ENCODE data around the gene LMO3. TPM values are rescaled to one million over a fixed set of nuclear protein-coding genes. Genes with fewer than 3 reads are reported as not detected.
A peak's percentile ranks its signal among the peaks of the same experiment; 100 is the strongest.

The LMO3 gene
- total RNA-seq, 1 experiment from 2014 or later: 36.2 TPM

DNA sequence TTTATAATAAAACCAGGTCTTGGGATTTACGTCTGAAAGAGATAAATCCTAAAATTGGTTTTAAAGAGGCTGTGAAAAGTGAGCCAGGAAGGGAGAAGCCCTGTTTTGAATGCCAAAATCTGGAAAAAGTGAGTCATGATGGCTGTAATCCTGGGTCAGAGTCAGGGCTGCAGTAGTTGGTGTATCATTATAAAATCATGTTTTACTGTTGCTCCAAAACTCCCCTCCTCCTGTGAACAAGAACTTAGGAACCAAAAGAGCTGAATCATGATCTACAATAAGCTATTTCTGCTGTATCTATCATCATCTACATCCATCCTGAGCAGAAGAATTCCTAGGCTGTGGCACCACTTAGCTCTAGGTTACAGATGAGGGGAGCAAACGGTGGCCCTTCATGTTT lies 79.3 kb downstream of the LMO3 start:
- H3K4me3 ChIP-seq (ENCODE audit: low read depth, low read length, poor library complexity, severe bottlenecking): no peak overlapping the region
- DNase-seq (ENCODE audit: low spot score): peak; percentile 37
- H3K36me3 ChIP-seq (ENCODE audit: insufficient read depth, low read length, poor library complexity, severe bottlenecking): no peaks in the 10 kb centered on the region
- POLR2A ChIA-PET (ENCODE audit: low non-redundant PET): no interaction called here
- no peaks in the 10 kb centered on the region for H3K9me3 ChIP-seq (ENCODE audit: low read depth, low read length, poor library complexity, severe bottlenecking)
- no peaks in the 10 kb centered on the region for H3K27me3 ChIP-seq (replicated peaks; ENCODE audit: insufficient read depth, low read depth, low read length, poor library complexity)
- TF ChIP-seq, protein P1, sequence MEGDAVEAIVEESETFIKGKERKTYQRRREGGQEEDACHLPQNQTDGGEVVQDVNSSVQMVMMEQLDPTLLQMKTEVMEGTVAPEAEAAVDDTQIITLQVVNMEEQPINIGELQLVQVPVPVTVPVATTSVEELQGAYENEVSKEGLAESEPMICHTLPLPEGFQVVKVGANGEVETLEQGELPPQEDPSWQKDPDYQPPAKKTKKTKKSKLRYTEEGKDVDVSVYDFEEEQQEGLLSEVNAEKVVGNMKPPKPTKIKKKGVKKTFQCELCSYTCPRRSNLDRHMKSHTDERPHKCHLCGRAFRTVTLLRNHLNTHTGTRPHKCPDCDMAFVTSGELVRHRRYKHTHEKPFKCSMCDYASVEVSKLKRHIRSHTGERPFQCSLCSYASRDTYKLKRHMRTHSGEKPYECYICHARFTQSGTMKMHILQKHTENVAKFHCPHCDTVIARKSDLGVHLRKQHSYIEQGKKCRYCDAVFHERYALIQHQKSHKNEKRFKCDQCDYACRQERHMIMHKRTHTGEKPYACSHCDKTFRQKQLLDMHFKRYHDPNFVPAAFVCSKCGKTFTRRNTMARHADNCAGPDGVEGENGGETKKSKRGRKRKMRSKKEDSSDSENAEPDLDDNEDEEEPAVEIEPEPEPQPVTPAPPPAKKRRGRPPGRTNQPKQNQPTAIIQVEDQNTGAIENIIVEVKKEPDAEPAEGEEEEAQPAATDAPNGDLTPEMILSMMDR (conservative IDR thresholded peaks at IDR 0.05; ENCODE audit: low read depth, low read length): no peak
- TF ChIP-seq EZH2 (IDR thresholded peaks at IDR 0.05; ENCODE audit: borderline replicate concordance, low read depth, low read length, poor library complexity, severe bottlenecking): no peak
- H3K4me1 ChIP-seq (ENCODE audit: insufficient read depth, low read length, poor library complexity, severe bottlenecking): peaks cover 7% of the 10 kb centered on the region
- CTCF ChIA-PET: no interaction called here
- no peak overlapping the region for H3K27ac ChIP-seq (ENCODE audit: low read depth, low read length, poor library complexity, severe bottlenecking)
- intact Hi-C loops (cut with micrococcal nuclease; ENCODE audit: unreplicated experiment): no loop called here
- no TSS peak for BruUV-seq (replicated peaks)

DNA sequence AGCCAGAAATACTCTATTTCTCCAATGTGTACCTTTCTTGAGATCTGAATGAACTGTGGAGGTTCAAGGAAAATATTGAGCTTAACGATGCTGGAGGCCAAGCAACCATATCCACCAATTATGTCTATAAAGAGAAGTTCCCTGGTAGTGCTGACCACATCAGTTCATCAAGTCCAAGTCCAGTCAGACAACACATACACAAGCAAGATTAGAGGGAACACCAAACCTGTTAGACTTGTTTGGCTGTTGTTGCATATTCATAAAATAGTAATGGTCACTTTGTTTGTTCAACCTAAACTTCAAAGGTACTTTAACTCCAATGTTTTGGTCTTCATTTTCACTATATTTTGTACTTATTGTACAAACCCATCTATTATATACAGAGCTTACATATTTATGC lies 81.6 kb downstream of the LMO3 start:
- no peaks in the 10 kb centered on the region for H3K36me3 ChIP-seq (ENCODE audit: insufficient read depth, low read length, poor library complexity, severe bottlenecking)
- H3K27ac ChIP-seq (ENCODE audit: low read depth, low read length, poor library complexity, severe bottlenecking): no peak overlapping the region
- TF ChIP-seq EZH2 (IDR thresholded peaks at IDR 0.05; ENCODE audit: borderline replicate concordance, low read depth, low read length, poor library complexity, severe bottlenecking): no peak
- TF ChIP-seq, protein P1 (conservative IDR thresholded peaks at IDR 0.05; ENCODE audit: low read depth, low read length): no peak
- POLR2A ChIA-PET (ENCODE audit: low non-redundant PET): interaction anchor here (0.7 kb wide), 1 partner anchor 312 kb away, joined by 3 read pairs; no protein-coding TSS in a partner anchor
- no peak overlapping the region for H3K4me3 ChIP-seq (ENCODE audit: low read depth, low read length, poor library complexity, severe bottlenecking)
- H3K4me1 ChIP-seq (ENCODE audit: insufficient read depth, low read length, poor library complexity, severe bottlenecking): peaks cover 7% of the 10 kb centered on the region
- DNase-seq (ENCODE audit: low spot score): no peak
- CTCF ChIA-PET: no interaction called here
- BruUV-seq (replicated peaks): no TSS peak
- intact Hi-C loops (cut with micrococcal nuclease; ENCODE audit: unreplicated experiment): no loop called here
- H3K27me3 ChIP-seq (replicated peaks; ENCODE audit: insufficient read depth, low read depth, low read length, poor library complexity): no peaks in the 10 kb centered on the region
- H3K9me3 ChIP-seq (ENCODE audit: low read depth, low read length, poor library complexity, severe bottlenecking): no peaks in the 10 kb centered on the region

DNA sequence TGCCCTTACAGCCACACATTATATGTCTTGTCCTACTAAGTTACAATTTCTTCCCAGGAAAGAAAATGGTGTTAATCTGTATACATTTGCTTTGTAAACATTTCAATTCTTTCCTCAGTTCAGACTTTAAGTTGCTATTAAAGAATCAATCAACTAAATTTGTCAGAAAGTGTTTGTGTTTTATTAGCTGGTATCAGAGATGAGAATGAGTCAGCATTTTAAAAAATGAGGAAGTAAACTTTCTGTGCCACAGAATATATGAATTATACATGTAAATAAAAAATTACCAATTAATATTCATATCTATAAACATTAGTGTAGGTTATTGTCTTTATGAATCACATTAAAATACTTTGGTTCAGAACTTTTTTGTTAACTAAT lies 82.0 kb downstream of the LMO3 start:
- no TSS peak for BruUV-seq (replicated peaks)
- CTCF ChIA-PET: no interaction called here
- intact Hi-C loops (cut with micrococcal nuclease; ENCODE audit: unreplicated experiment): no loop called here
- Histone ChIP-seq H3K27ac (ENCODE audit: low read depth, low read length, poor library complexity, severe bottlenecking) (no peak overlapping the region), H3K9me3 (ENCODE audit: low read depth, low read length, poor library complexity, severe bottlenecking) (no peaks in the 10 kb centered on the region), H3K4me3 (ENCODE audit: low read depth, low read length, poor library complexity, severe bottlenecking) (no peak overlapping the region), H3K27me3 (replicated peaks; ENCODE audit: insufficient read depth, low read depth, low read length, poor library complexity) (no peaks in the 10 kb centered on the region), H3K4me1 (ENCODE audit: insufficient read depth, low read length, poor library complexity, severe bottlenecking) (peaks cover 7% of the 10 kb centered on the region), H3K36me3 (ENCODE audit: insufficient read depth, low read length, poor library complexity, severe bottlenecking) (no peaks in the 10 kb centered on the region)
- no peak for TF ChIP-seq EZH2 (IDR thresholded peaks at IDR 0.05; ENCODE audit: borderline replicate concordance, low read depth, low read length, poor library complexity, severe bottlenecking)
- TF ChIP-seq, protein P1 (conservative IDR thresholded peaks at IDR 0.05; ENCODE audit: low read depth, low read length): no peak
- POLR2A ChIA-PET (ENCODE audit: low non-redundant PET): interaction anchor here (0.7 kb wide), 1 partner anchor 312 kb away, joined by 3 read pairs; no protein-coding TSS in a partner anchor
- no peak for DNase-seq (ENCODE audit: low spot score)
